ENCODE results near the gene EEF1G.

GRCh38 chr11:62532096-62532495, 41.6 kb downstream of the EEF1G start:
- TF ChIP-seq CTCF (IDR thresholded peaks at IDR 0.05) (no peak), EP300 (IDR thresholded peaks at IDR 0.05) (no peak)
